Motor neuron (in vitro differentiated cells): ENCODE results near the gene CAMTA1. TPM values are rescaled to one million over a fixed set of nuclear protein-coding genes. Genes with fewer than 3 reads are reported as not detected.

ENCODE experiments used
- ATAC-seq, 8 experiments: fragments of 200-7000 bp; cut with Tn5 transposase; replicated peaks in 6 of 8; 2 replicates each; pipeline ENCODE4 v1.8.0; 2021; ENCODE audit warnings: mild to moderate bottlenecking in 8 of 8, moderate library complexity in 8 of 8
- H3K27ac ChIP-seq, 2 donors: fragments of 250-450 bp; sonication (Bioruptor Pico); 2 replicates each; pipeline ENCODE4 v1.9.0; 2021; ENCODE audit warnings: antibody characterized with exemption in 2 of 2, mild to moderate bottlenecking in 2 of 2, moderate library complexity in 1 of 2
- H3K4me1 ChIP-seq, 2 donors: fragments of 250-450 bp; sonication (Bioruptor Pico); replicated peaks in 1 of 2; 2 replicates each; pipeline ENCODE4 v1.6.1; 2021; ENCODE audit warnings: antibody characterized with exemption in 2 of 2, mild to moderate bottlenecking in 2 of 2, moderate library complexity in 1 of 2
- H3K4me3 ChIP-seq, 5 donors: fragments of 250-450 bp; sonication (Bioruptor Pico); 2 replicates each; pipeline ENCODE4 v1.9.0; 2021; ENCODE audit warnings: antibody characterized with exemption in 5 of 5, mild to moderate bottlenecking in 5 of 5, moderate library complexity in 4 of 5
- WGBS, 10 experiments: fragments of 450-650 bp; shearing (Covaris generic); methylation state at CpG; one replicate each; pipeline ENCODE4 v1.0.0; 2022; 5-methylcytosine and 5-hydroxymethylcytosine counted together
- in situ Hi-C, 9 experiments: fragments of 400-800 bp; cut with MboI; loops; one replicate each; pipeline ENCODE4 v1.15.0; 2021; ENCODE audit warnings: low sequenced_read_pairs in 9 of 9, low pct_unique_long_range_greater_than_20kb in 2 of 9; ENCODE audit not compliant: unreplicated experiment in 9 of 9
- total RNA-seq, 8 experiments: library from RNA; unstranded; fragments of 300-600 nt; gene quantifications; 2 replicates each; pipeline versions ENCODE4 v1.2.3 to v1.2.4, GENCODE V29; 2022

Gene CAMTA1
- total RNA-seq, 8 experiments from 2014 or later: 38.5 to 145 (median 77.6) TPM

- 69 to 100% (median 91%) methylated on average over 2 to 5 of the region's 5 CpGs for WGBS, 10 experiments
- in situ Hi-C loops: no loop called here
- no peak for ATAC-seq
These were observed 181.1 kb downstream of the CAMTA1 start for GRCh38 chr1:6966326-6966725.

GRCh38 chr1:6967431-6968111 is 182.3 kb downstream of the CAMTA1 start:
- 0 to 89% (median 60%) methylated on average over 1 to 7 of the region's 8 CpGs; no CpG with 5 or more reads in 3 of the 10 experiments for WGBS, 10 experiments
- ATAC-seq: peak in 3 of 8 experiments; percentile 35 to 66 (median 38)
- Histone ChIP-seq H3K4me3 (no peak overlapping the region), H3K4me1 (peaks cover 49 to 50% of the 10 kb centered on the region in 2 donors), H3K27ac (no peak overlapping the region)
- in situ Hi-C loops: no loop called here

More at GRCh38 chr1:6966326-6966725, 181.1 kb downstream of the CAMTA1 start:
- peaks cover 50 to 55% of the 10 kb centered on the region in 2 donors for H3K4me1 ChIP-seq
- H3K27ac ChIP-seq: no peak overlapping the region
- H3K4me3 ChIP-seq: no peak overlapping the region

- in situ Hi-C loops: no loop called here
- H3K4me1 ChIP-seq: peaks cover 37 to 40% of the 10 kb centered on the region in 2 donors
- no peak overlapping the region for H3K4me3 ChIP-seq
- WGBS, 10 experiments: 60 to 92% (median 83%) methylated on average over 1 to 9 of the region's 13 CpGs; no CpG with 5 or more reads in 3 of the 10 experiments
- no peak for ATAC-seq
- H3K27ac ChIP-seq: no peak overlapping the region
These were observed 183.9 kb downstream of the CAMTA1 start for GRCh38 chr1:6969106-6969505.

DNA sequence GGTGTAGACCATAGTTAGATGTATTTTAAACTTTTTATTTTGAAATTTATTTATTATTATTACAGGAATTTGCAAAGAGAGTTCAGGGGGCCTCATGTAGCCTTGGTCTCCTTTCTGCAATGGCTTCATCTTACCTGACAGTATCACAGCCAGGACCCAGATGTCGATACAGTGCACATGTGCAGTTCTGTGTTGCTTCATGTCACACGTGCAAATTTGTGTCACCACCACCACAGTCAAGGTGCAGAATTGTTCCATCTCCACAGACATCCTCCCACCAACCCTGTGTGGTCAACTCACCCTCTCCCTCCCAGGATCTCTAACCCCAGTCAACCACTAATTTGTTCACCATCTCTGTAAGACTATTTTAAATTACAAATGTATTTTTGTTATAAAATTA is 184.5 kb downstream of the CAMTA1 start:
- Histone ChIP-seq H3K27ac (no peak overlapping the region), H3K4me3 (no peak overlapping the region), H3K4me1 (peaks cover 30 to 34% of the 10 kb centered on the region in 2 donors)
- in situ Hi-C loops: no loop called here
- WGBS, 10 experiments: 30 to 100% (median 83%) methylated on average over 1 to 2 of the region's 2 CpGs; no CpG with 5 or more reads in 3 of the 10 experiments
- ATAC-seq: no peak

DNA sequence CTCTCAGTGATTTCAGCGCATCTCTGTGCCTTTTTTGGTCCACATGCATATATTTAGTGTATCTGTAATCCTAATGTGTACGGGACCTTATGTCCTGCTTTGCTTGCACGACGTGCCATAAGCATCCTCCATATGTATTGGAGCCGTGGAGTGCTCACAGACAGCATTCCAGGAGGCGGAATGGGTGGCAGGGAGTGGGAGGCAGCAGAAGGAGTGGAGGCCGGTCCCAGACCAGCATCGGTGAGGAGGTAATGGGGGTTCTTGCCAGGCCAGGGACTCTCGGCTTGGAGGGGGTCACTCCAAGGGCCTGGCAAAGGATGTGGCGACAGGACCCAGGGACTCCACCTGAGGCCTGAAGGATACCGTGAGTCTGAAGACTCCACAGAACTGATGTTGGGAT is 185.0 kb downstream of the CAMTA1 start:
- no peak overlapping the region for H3K27ac ChIP-seq
- WGBS, 10 experiments: 67 to 100% (median 92%) methylated on average over 1 to 10 of the region's 11 CpGs; no CpG with 5 or more reads in 2 of the 10 experiments
- no peak for ATAC-seq
- peaks cover 26 to 29% of the 10 kb centered on the region in 2 donors for H3K4me1 ChIP-seq
- in situ Hi-C loops: no loop called here
- H3K4me3 ChIP-seq: no peak overlapping the region

- no peak overlapping the region for H3K27ac ChIP-seq
These were observed 185.8 kb downstream of the CAMTA1 start for GRCh38 chr1:6971048-6971447.

GRCh38 chr1:6971699-6972098 is 186.4 kb downstream of the CAMTA1 start:
- in situ Hi-C loops: no loop called here
- peaks cover 16 to 19% of the 10 kb centered on the region in 2 donors for H3K4me1 ChIP-seq

More at GRCh38 chr1:6971048-6971447, 185.8 kb downstream of the CAMTA1 start:
- no peak overlapping the region for H3K4me3 ChIP-seq
- in situ Hi-C loops: no loop called here
- ATAC-seq: peak in 5 of 8 experiments; percentile 81 to 92 (median 85)
- peaks cover 17 to 21% of the 10 kb centered on the region in 2 donors for H3K4me1 ChIP-seq
- WGBS, 10 experiments: 10 to 57% (median 47%) methylated on average over 3 to 9 of the region's 9 CpGs; no CpG with 5 or more reads in 2 of the 10 experiments

DNA sequence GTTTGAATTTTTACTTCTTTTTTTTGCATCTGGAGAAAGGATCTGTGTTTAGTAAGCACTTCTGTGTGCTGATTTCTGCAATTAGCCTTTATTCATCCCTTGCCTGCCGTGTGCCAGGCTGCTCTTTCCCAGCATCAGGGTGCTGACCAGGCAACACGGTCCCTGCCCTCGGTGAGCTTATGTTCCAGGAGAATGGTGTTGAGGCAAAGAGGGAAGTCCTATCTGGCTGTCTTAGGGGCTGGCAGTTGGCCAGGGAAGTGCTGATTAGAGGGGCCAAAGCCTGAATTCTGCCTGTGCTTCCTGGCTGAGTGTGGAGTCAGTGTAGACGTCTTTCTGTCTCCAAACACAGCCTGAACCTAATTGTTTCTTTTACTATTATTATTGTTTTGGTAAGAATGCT is 187.1 kb downstream of the CAMTA1 start:
- Histone ChIP-seq H3K27ac (no peak overlapping the region), H3K4me3 (no peak overlapping the region), H3K4me1 (peaks cover 16 to 19% of the 10 kb centered on the region in 2 donors)
- 0 to 100% (median 71%) methylated on average over 1 to 4 of the region's 4 CpGs; no CpG with 5 or more reads in 1 of the 10 experiments for WGBS, 10 experiments
- in situ Hi-C loops: no loop called here
- no peak for ATAC-seq

More at GRCh38 chr1:6971699-6972098, 186.4 kb downstream of the CAMTA1 start:
- Histone ChIP-seq H3K4me3 (no peak overlapping the region), H3K27ac (no peak overlapping the region)
- ATAC-seq: no peak
- WGBS, 10 experiments: 83 to 100% (median 90%) methylated on average over 2 to 9 of the region's 11 CpGs; no CpG with 5 or more reads in 4 of the 10 experiments

DNA sequence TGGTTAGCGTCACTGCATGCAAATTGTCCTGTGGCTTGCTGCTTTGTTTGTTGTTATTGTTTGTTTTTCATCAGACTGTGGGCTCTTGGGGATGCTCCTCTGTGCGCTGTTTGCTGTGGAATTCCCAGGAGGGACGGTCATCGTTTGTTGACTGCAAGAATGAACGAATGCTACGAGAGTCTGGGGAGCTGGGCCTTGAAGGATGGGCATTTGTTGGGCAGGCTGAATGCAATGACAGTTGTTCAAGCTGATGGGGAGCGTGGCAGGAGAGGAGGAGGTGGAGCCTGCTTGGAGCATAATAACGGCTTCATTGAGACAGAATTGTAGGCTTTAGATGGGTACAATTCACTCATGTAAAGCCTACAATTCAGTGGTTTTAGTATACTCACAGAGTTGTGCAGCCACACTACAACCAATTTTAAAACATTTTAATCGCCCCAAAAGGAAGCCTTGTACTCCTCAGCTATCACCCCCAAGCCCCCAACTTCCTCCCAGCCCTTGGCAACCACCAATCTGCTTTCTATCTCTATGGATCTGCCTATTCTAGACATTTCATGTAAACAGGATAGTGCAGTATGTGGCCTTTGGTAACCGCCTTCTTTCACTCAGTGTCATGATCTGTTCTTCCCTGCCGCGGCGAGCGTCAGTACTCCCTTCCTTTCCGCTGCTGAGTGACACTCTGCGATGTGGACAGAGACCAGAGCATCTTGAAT is 190.2 kb downstream of the CAMTA1 start:
- in situ Hi-C loops: no loop called here
- peaks cover 15 to 21% of the 10 kb centered on the region in 2 donors for H3K4me1 ChIP-seq
- no peak overlapping the region for H3K27ac ChIP-seq
- no peak for ATAC-seq
- H3K4me3 ChIP-seq: no peak overlapping the region
- WGBS, 10 experiments: 0 to 100% (median 83%) methylated on average over 1 to 15 of the region's 16 CpGs; no CpG with 5 or more reads in 1 of the 10 experiments

- ATAC-seq: no peak
- no peak overlapping the region for H3K4me3 ChIP-seq
- 18 to 90% (median 49%) methylated on average over 1 to 4 of the region's 6 CpGs; no CpG with 5 or more reads in 4 of the 10 experiments for WGBS, 10 experiments
- H3K27ac ChIP-seq: no peak overlapping the region
- in situ Hi-C loops: no loop called here
- H3K4me1 ChIP-seq: peaks cover 10 to 18% of the 10 kb centered on the region in 2 donors
These were observed 190.8 kb downstream of the CAMTA1 start for GRCh38 chr1:6976044-6976375.

DNA sequence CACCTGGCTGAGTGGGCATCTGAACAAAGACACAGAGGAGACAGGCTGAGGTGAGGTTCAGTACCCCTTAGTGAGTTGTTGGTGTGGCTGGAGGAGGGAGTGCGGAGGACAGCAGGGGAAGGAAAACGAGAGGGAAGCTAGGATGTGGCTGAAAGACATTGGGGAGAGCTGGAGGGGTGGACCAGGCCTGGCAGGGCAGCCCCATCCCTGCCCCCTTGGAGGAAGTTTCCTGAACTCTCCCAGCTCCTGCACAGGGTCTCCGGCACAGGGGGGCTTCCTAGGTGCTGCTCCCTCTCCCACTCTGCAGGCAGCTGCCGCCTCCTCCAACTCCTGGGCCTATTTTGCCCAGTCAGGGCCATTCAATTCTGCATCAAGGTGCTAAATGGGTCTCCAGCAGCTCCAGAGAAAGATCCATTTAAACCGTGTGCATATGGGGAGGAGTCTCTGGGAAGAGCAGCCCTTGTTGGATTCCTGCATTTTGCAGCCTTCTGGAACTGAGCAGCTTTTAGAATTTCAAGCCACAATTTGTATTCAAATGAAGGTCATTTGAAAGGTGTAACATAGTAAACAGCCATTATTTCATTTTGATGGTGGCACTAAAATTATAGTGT is 193.9 kb downstream of the CAMTA1 start:
- WGBS, 10 experiments: 10 to 48% (median 34%) methylated on average over 2 to 4 of the region's 5 CpGs; no CpG with 5 or more reads in 7 of the 10 experiments
- ATAC-seq: peak in 6 of 8 experiments; percentile 16 to 76 (median 60)
- H3K27ac ChIP-seq: peak overlapping the region in 1 of 2 donors; percentile 13
- H3K4me1 ChIP-seq: peaks cover 0 to 8% of the 10 kb centered on the region in 2 donors
- no peak overlapping the region for H3K4me3 ChIP-seq
- in situ Hi-C loops: no loop called here

DNA sequence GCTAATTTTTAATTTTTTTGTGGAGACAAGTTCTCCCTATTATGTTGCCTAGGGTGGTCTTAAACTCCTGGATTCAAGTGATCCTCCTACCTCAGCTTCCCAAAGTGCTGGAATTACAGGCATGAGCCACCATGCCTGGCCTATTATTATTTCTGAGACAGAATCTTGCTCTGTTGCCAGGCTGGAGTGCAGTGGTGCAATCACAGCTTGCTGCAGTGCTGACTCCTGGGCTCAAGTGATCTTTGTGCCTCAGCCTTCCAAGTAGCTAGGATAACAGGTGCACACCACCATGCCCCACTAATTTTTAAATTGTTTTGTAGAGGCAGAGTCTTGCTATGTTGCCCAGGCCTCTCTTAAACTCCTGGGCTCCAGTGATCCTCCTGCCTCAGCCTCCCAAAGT is 196.3 kb downstream of the CAMTA1 start:
- no peak for ATAC-seq
- in situ Hi-C loops: no loop called here
- H3K4me3 ChIP-seq: no peak overlapping the region

DNA sequence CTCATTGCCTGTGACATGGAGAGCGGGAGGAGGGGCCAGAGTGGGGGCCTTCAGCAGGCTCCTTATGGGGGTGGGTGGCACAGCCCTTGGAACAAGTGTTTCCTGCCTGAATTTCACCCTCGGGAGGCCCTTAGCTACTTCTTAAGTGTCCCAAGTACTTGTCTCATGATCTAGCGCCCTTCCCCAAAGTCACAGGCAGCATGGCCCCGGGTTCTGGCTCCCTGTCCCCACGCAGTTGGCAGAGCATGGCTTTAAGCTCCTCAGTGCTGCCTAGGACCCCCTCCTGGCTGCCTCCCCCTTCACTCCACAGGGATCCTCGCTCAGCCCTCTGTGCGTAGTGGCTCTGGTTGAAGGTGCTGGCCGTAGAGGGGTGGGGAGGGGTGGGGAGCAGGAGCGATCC is 197.2 kb downstream of the CAMTA1 start:
- no peak overlapping the region for H3K4me3 ChIP-seq
- WGBS, 10 experiments: no CpG with 5 or more reads among the region's 9 CpGs
- H3K27ac ChIP-seq: no peak overlapping the region
- ATAC-seq: no peak
- H3K4me1 ChIP-seq: peaks cover 8 to 33% of the 10 kb centered on the region in 2 donors
- in situ Hi-C loops: no loop called here

More for the DNA sequence above, 196.3 kb downstream of the CAMTA1 start:
- Histone ChIP-seq H3K4me1 (peaks cover 8 to 33% of the 10 kb centered on the region in 2 donors), H3K27ac (no peak overlapping the region)
